EH (cell line): ENCODE measurements around the gene CT45A5.
A peak's percentile ranks its signal among the peaks of the same experiment; 100 is the strongest.
"Not testable (repeated sequence)": the region's sequence is repeated elsewhere in the genome, so short reads cannot be mapped to it uniquely, and the experiment has no call there.

Source experiments
- DNase-seq: peaks from one replicate; pipeline ENCODE4 v3.0.0-alpha.2; 2015; ENCODE audit warnings: low read depth

The CT45A5 gene, protein sequence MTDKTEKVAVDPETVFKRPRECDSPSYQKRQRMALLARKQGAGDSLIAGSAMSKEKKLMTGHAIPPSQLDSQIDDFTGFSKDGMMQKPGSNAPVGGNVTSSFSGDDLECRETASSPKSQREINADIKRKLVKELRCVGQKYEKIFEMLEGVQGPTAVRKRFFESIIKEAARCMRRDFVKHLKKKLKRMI

DNA sequence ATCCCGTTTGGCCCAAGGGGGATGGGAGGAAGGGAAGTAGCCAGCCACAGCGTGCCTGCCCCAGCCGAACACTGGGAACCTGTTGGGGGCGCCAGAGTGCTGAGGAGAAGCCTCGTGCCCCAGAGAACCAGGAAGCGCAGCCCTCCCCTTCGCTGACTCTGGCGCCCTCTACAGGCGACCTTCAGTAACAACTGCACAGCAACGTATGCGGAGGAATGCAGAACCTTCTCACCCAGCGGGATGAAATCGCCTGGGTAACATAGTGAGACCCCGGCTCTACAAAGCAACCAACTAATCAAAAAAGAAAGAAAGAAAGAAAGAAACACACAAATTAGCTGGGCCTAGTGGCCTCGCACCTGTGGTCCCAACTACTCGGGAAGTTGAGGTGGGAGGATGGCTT is at the start of gene CT45A5:
TSS of gene CT45A5 (minus strand) at position 101 of the 400 bp plus-strand sequence. CDS start 3,774 bp downstream, outside the sequence.
- DNase-seq: not testable (repeated sequence)

GRCh38 chrX:135819912-135820311 is 34.6 kb upstream of the CT45A5 start, which contains the start of gene CT45A2:
Gene CT45A2, minus strand, starts transcription at chrX:135820012. Its CDS starts 3,747 bp downstream, at chrX:135816265.
- not testable (repeated sequence) for DNase-seq

DNA sequence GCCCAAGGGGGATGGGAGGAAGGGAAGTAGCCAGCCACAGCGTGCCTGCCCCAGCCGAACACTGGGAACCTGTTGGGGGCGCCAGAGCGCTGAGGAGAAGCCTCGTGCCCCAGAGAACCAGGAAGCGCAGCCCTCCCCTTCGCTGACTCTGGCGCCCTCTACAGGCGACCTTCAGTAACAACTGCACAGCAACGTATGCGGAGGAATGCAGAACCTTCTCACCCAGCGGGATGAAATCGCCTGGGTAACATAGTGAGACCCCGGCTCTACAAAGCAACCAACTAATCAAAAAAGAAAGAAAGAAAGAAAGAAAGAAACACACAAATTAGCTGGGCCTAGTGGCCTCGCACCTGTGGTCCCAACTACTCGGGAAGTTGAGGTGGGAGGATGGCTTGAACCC is 17.4 kb upstream of the CT45A5 start, which contains the start of gene CT45A6:
TSS of gene CT45A6 (minus strand) at position 101 of the 400 bp plus-strand sequence. CDS start 3,794 bp downstream, outside the sequence.
- DNase-seq: not testable (repeated sequence)

DNA sequence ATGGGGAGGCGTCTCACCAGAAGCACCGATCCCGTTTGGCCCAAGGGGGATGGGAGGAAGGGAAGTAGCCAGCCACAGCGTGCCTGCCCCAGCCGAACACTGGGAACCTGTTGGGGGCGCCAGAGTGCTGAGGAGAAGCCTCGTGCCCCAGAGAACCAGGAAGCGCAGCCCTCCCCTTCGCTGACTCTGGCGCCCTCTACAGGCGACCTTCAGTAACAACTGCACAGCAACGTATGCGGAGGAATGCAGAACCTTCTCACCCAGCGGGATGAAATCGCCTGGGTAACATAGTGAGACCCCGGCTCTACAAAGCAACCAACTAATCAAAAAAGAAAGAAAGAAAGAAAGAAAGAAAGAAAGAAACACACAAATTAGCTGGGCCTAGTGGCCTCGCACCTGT is 17.2 kb downstream of the CT45A5 start, which contains the start of gene CT45A3:
TSS of gene CT45A3 (minus strand) at position 101 of the 400 bp plus-strand sequence. CDS start 3,747 bp downstream, outside the sequence.
- DNase-seq: not testable (repeated sequence)

DNA sequence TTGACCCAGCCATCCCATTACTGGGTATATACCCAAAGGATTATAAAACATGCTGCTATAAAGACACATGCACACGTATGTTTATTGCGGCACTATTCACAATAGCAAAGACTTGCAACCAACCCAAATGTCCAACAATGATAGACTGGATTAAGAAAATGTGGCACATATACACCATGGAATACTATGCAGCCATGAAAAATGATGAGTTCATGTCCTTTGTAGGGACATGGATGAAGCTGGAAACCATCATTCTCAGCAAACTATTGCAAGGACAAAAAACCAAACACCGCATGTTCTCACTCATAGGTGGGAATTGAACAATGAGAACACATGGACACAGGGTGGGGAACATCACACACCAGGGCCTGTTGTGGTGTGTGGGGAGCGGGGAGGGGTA is 40.6 kb downstream of the CT45A5 start:
- DNase-seq: not testable (repeated sequence)

- DNase-seq: no peak
These were observed 44.0 kb downstream of the CT45A5 start for GRCh38 chrX:135741192-135741715.

DNA sequence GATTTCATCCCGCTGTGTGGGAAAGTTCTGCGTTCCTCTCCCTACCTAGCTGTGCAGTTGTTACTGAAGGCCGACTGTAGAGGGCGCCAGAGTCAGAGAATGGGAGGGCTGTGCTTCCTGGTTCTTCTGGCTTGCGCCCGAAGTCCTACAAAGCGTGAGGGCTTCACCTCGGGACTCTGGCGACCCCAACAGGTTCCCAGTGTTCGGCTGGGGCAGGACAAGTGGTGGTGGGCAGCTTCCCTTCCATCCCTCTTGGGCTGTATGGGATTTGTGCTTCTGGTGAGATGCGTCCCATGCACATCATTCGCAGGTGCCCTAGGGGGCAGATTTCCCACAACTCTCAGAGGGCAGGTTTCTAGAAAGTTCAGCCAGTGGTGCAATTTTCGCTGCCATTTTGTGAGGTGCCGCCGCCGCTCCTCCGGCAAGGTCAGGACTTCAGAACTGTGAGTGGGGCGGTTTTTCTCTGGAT is 44.6 kb downstream of the CT45A5 start:
- peak; percentile 32 for DNase-seq

DNA sequence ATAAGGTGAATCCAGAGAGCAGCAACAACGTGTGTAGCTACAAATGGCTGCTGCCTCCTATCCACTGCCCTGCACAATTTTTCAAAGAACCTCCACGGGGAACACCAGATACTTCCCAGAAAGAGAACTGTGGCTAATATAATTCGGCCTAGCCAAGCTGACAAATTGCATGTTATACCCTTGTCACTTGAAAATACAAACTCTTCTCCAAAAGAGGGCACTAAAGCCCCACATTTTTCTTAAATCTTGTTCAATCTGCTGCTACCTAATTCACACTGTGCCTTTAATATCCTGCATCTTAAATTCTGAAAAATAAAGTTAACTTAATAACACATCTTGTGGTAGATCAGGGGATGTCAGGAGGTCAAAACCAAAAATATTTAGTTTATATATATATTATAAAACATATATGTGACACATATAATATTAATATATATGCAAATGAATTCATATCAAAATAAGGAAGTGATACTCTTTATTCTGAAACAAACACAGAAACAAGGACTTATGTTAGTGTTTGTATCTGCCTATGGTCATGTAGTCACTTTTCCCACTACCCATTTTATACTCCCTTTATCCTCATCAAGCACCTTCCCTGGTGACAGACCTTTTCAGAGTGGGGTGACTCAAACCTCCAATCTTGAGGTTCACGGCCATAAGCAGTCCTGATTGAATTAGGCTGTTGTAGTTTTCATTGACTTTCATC is 47.8 kb downstream of the CT45A5 start:
- peak; percentile 11 for DNase-seq

DNA sequence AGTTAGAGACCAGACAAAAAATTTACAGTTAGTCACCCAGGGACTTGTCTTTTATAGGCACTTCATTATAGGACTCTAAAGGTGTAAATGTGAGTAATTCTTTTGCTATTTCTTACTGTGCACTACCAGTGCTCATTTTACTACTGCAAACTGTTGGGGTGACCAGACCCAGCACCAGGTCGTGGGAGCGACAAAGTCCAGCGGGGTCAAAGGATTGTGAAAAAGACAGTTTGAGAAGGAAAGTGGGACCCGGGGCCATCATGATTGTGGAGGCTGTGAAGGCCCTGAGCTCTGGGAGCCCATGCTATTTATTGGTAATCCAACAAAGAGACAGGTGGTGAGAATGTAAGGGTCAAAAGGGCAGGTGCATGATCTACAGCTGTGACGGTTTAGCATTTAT is 50.6 kb downstream of the CT45A5 start:
- not testable (repeated sequence) for DNase-seq
